Measurements from ENCODE around the gene TCERG1L.

DNA sequence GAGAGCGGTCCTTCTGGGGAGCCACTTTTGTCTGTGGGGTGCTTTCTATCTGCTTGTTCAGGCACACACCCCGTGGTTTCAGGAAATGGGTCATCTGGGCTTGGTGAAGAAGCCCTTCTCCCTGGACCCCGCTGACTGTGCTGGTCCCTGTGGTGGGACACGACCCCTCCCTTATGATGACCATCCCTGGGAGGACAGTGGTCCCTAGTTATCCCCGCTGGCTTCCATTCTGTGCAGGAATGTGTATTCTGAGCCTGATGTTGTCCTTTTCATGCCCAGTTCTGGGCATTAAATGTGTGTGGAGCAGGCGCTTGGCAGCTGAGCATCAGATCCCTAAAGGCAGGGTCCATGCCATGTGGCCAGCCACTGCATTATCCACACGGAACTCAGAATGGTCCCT is 71.6 kb downstream of the TCERG1L start:
- TF ChIP-seq, protein P1, sequence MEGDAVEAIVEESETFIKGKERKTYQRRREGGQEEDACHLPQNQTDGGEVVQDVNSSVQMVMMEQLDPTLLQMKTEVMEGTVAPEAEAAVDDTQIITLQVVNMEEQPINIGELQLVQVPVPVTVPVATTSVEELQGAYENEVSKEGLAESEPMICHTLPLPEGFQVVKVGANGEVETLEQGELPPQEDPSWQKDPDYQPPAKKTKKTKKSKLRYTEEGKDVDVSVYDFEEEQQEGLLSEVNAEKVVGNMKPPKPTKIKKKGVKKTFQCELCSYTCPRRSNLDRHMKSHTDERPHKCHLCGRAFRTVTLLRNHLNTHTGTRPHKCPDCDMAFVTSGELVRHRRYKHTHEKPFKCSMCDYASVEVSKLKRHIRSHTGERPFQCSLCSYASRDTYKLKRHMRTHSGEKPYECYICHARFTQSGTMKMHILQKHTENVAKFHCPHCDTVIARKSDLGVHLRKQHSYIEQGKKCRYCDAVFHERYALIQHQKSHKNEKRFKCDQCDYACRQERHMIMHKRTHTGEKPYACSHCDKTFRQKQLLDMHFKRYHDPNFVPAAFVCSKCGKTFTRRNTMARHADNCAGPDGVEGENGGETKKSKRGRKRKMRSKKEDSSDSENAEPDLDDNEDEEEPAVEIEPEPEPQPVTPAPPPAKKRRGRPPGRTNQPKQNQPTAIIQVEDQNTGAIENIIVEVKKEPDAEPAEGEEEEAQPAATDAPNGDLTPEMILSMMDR (IDR thresholded peaks at IDR 0.05): no peak
- TF ChIP-seq EP300 (IDR thresholded peaks at IDR 0.05): no peak
- no peak for TF ChIP-seq POLR2A (IDR thresholded peaks at IDR 0.05)
- TF ChIP-seq POLR2AphosphoS5 (IDR thresholded peaks at IDR 0.05): no peak

Measured in stomach (tissue), 4 donors.